Purkinje cell (primary cell): Measurements from ENCODE around the gene CLIC6. TPM values are rescaled to one million over a fixed set of nuclear protein-coding genes. Genes with fewer than 3 reads are reported as not detected.

ENCODE experiments used
- polyA plus RNA-seq: library from polyadenylated mRNA; unstranded; fragments of >200 nt; fragmentation: Nextera tagmentation; gene quantifications from 2 replicates; pipeline ENCODE4 v1.2.1, GENCODE V29; 2014

The CLIC6 gene
- not detected in 2 replicates for polyA plus RNA-seq

DNA sequence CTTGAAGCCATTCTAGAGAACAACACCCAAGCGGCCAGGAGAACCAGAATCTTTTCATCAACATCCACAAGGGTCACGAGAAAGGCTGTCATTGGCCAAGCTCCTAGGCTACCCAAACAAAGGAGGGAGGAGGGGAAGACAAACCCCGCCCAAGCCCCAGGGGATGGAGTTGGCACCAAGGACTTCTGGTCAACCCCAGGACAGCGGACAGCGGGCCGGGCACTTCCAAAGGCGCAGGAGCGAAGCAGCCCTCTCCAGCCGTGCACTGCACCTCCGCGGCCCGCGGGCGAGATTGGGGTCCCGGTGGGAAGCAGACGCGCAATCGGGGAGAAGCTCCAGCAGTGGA lies at the start of gene CLIC6:
TSS of gene CLIC6 (plus strand) at position 192 of the 346 bp plus-strand sequence. CDS start 395 bp downstream, outside the sequence.

Other genes starting within 250 kb of the CLIC6 start
- not detected in 2 replicates for gene SMIM34, start 245.0 kb upstream of the CLIC6 start, polyA plus RNA-seq
- gene KCNE1, start 156.8 kb upstream of the CLIC6 start, polyA plus RNA-seq = not detected in 2 replicates
- gene RCAN1, start 53.9 kb upstream of the CLIC6 start, polyA plus RNA-seq = 44.5 and 56.7 TPM in 2 replicates